ENCODE data around the gene GTF3C1.
"Not testable (repeated sequence)": the region's sequence is repeated elsewhere in the genome, so short reads cannot be mapped to it uniquely, and the experiment has no call there.

The GTF3C1 gene

DNA sequence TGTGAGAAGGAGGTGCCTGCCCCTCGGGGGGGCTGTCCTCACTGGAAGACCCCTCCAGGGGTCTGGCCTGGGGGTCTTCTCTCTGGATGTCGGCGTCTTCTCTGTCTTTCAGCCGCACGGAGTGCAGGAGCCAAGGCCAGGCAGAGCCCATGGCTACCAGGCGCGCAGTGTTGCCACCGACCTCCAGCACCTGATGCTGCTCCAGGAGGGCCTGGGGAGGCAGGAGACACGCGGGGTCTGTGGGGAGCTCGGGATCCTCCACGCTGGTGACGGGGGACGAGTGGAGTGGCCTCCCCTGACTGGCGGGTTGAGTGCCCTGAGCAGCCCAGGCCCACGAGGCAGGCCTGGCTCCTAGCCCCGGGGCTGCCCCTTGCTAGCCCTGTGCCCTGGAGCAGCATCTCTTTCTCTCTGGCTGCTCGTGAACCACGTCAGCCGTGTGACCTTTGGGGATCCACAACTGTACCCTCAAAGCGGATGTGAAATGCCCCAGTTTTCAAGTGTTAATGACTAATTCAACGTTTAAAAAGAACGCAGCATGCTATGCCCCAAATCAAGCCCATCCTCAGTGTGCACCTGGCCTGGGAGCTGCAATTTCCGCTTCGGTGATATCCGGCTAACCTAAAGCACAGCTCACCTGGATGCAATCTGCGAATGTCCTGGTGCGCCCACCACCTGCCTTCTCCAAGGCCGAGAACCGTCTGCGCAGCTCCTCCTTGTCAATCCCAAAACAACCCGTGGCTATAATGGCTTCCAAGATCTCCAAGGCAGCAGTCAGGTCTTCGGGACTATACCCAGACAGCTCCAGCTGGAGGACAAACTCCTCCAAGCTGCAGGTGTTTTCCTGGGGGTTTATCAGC, 84.9 kb downstream of the GTF3C1 start:
- Histone ChIP-seq H3K9ac (ENCODE audit: low read length) (no peak overlapping the region), H3K9me3 (ENCODE audit: control insufficient read depth, low read length) (no peaks in the 10 kb centered on the region), H3K36me3 (ENCODE audit: control insufficient read depth, insufficient read depth, low read length) (peaks cover 24% of the 10 kb centered on the region), H3K4me3 (ENCODE audit: low read length) (no peak overlapping the region), H3K4me1 (ENCODE audit: control insufficient read depth, insufficient read depth, low read length) (no peaks in the 10 kb centered on the region), H3K27me3 (ENCODE audit: control insufficient read depth, insufficient read depth, low read length) (no peaks in the 10 kb centered on the region)

DNA sequence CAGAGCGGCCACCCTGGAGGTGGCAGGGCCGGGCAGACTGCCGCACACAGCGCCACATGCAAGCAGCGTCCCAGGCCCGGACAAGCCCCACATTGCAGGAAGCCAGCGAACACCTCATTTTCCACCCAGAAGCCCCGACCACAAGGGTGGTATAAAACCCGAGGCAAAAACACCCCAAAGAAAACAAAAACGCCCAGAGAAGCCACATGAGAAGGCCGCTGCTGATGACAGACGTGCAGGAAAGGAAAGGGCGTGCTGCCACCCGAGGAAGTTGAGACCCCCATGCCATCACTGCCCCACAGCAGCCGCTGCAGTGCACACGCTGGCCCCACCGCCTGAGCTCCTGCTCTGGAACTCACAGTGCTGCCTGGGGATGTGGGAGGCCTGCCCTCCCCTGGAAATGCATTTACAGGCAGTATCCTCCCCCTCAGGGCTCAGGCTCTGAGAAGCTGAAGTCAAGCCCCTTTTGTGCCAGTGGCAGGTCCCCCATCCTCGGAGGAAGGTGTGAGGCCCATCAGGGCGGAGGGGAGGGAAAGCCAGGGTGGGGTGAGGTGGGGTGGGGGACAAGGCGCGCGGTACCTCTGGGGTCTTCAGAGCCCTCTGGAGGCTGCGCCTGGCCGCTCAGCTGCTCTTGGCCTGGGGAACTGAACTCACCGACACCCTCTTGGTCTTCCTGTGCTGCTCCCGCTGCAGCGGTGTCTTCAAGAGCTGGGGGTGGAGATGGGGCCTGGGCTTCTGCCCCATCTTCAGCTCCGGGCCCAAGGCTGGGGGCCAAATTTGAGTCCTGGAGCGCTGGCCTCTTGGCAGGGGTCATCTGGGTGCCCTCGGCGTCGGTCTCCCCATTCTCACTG, 85.7 kb downstream of the GTF3C1 start:
- no peak overlapping the region for H3K9ac ChIP-seq (ENCODE audit: low read length)
- no peaks in the 10 kb centered on the region for H3K27me3 ChIP-seq (ENCODE audit: control insufficient read depth, insufficient read depth, low read length)
- peaks cover 15% of the 10 kb centered on the region for H3K36me3 ChIP-seq (ENCODE audit: control insufficient read depth, insufficient read depth, low read length)
- no peak overlapping the region for H3K4me3 ChIP-seq (ENCODE audit: low read length)
- no peaks in the 10 kb centered on the region for H3K9me3 ChIP-seq (ENCODE audit: control insufficient read depth, low read length)
- H3K4me1 ChIP-seq (ENCODE audit: control insufficient read depth, insufficient read depth, low read length), result no peaks in the 10 kb centered on the region

DNA sequence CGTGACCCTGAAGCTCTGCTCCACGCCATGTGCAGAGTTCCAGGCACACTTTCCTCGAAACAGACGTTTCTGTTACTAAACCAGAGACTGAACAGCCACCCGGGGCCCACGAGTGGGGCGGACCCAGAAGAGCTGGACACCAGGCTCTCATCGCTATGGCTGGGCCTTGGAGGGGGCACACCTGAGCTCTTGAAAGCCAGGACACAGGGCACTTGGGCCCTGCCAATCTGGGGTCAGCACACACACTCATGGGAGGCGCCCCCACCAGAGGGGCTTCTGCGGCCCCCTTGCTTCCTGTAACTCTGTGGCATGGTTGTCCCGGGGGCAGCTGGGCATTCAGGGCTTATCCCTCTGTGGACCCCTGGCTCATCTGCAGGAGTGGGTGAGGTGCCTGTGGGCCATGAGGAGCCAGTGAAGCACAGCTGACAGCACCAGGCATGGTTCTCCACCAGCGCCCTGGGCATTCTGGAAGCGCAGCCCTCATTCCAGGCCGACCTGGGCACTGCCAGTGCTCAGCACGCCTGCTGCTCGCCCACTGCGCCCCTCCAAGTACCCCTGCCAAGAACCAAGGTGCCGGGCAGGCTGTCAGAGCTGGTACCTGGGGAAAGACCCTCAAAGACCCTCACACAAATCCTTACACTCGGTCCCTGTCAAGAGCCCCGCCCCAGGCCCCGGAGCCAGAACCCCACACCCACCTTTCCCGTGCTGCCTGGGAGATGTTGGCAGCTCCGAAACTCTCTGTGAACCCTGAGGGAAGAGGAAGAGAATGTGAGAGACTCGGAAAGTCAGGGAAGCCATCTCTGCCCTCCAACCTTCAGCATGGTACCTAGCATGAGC, 86.6 kb downstream of the GTF3C1 start:
- H3K9me3 ChIP-seq (ENCODE audit: control insufficient read depth, low read length), result no peaks in the 10 kb centered on the region
- H3K9ac ChIP-seq (ENCODE audit: low read length), result no peak overlapping the region
- H3K4me3 ChIP-seq (ENCODE audit: low read length), result no peak overlapping the region
- peaks cover 12% of the 10 kb centered on the region for H3K36me3 ChIP-seq (ENCODE audit: control insufficient read depth, insufficient read depth, low read length)
- H3K4me1 ChIP-seq (ENCODE audit: control insufficient read depth, insufficient read depth, low read length), result no peaks in the 10 kb centered on the region
- no peaks in the 10 kb centered on the region for H3K27me3 ChIP-seq (ENCODE audit: control insufficient read depth, insufficient read depth, low read length)

DNA sequence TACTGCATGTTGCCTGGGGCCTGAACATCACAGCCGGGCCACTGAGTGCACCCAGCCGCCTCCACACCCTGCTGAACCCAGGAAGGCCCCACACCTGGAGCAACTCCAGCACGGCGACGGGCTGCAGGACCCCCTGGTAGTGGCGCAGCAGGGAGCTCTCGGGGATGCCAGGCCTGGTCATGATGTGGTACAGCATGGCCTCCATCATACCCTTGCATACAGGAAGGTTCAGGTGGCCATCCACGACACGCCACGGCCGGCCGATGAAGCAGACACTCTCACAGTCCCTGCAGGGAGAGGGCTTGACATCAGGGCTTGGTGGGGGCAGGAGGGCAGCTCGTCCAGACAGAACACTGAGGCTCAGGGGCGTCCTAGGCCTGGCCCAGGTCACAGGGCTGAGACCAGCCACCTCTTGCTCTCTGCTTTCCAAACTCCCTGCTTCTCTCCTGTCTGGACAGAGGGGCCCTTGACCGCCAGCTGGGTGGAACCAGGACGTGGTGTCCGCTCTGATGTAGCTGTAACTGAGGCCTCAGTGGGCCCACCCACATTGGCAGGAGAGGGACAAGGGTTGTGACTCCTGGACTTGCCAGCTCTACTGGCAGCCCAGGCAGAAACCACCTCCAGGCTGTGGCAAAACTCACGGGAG, 87.4 kb downstream of the GTF3C1 start:
- Histone ChIP-seq H3K9me3 (ENCODE audit: control insufficient read depth, low read length) (no peaks in the 10 kb centered on the region), H3K4me3 (ENCODE audit: low read length) (no peak overlapping the region), H3K27me3 (ENCODE audit: control insufficient read depth, insufficient read depth, low read length) (no peaks in the 10 kb centered on the region), H3K4me1 (ENCODE audit: control insufficient read depth, insufficient read depth, low read length) (no peaks in the 10 kb centered on the region), H3K36me3 (ENCODE audit: control insufficient read depth, insufficient read depth, low read length) (peaks cover 12% of the 10 kb centered on the region), H3K9ac (ENCODE audit: low read length) (no peak overlapping the region)

DNA sequence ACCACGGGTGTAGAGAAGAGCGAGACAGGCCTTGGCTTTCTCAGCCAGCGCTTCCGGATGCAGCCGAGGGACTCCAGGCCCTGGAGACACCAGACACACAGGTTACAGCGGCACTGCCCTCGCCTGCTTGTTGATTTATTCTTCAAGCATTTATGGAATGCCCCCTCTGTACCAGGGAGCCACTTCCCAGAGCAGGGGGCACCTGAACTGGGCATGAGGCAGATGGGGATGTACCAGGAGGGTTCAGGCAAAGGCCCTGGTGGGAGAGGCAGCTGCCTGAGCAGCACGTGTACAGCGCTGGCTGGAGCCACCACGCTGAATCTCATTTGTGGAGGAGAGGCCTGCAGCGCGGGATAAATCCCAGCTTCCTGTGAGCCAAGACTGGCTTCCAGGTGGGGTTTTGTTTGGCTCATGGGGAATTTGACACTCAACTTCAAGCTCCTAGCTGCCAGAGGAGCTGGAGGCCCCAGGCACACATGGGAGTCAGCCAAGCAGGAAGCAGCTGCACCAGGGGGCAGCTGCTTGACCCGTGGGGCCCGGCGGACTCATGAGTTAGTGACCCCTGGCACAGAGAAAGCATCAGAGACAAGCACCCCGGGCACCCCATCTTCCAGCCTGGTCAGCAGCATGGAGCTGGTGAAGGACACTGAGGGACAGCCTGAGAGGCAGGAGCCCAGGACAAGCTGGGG, 88.1 kb downstream of the GTF3C1 start:
- H3K9ac ChIP-seq (ENCODE audit: low read length), result no peak overlapping the region
- no peaks in the 10 kb centered on the region for H3K27me3 ChIP-seq (ENCODE audit: control insufficient read depth, insufficient read depth, low read length)
- peaks cover 12% of the 10 kb centered on the region for H3K36me3 ChIP-seq (ENCODE audit: control insufficient read depth, insufficient read depth, low read length)
- H3K9me3 ChIP-seq (ENCODE audit: control insufficient read depth, low read length), result no peaks in the 10 kb centered on the region
- no peaks in the 10 kb centered on the region for H3K4me1 ChIP-seq (ENCODE audit: control insufficient read depth, insufficient read depth, low read length)
- H3K4me3 ChIP-seq (ENCODE audit: low read length), result no peak overlapping the region

DNA sequence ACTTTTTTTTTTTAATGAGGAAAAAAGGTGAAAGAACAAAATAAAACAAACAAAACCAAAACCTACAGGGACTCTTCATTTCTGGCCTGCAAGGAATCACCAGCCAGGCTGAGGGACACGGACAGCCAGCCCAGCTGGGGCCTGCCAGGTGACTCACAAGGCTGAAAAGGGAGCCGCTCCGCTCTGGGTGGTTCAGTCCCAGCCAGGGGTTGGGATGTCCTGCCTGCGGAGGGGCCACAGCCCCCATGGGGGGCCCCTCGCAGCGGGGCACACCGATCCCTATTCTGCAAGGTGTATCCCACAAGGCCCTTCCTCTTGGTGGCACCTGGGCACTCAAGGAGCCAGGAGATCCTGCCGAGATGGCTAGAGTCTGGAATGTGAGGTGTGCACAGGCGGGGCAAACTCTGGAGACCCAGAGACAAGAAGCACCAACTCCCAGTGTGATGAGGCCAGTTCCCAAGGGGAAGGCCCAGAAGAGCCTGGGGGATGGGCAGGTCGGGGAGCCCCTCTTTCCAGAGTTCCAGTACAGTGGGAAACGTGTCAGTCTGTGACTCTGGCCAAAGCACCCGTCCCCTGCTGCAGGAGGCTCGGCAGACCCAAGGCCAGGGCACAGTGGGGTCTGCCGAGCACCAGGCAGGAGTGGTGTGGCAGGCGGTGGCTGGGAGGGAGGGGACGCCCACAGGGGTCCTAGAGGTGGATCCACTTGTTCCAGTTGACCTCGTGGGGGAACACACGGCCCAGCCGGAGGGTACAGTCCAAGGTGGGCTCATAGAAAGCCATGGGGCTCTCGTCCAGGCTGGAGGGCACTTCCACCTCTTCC, 88.8 kb downstream of the GTF3C1 start:
- Histone ChIP-seq H3K4me3 (ENCODE audit: low read length) (no peak overlapping the region), H3K36me3 (ENCODE audit: control insufficient read depth, insufficient read depth, low read length) (peaks cover 11% of the 10 kb centered on the region), H3K27me3 (ENCODE audit: control insufficient read depth, insufficient read depth, low read length) (no peaks in the 10 kb centered on the region), H3K9me3 (ENCODE audit: control insufficient read depth, low read length) (no peaks in the 10 kb centered on the region), H3K9ac (ENCODE audit: low read length) (no peak overlapping the region), H3K4me1 (ENCODE audit: control insufficient read depth, insufficient read depth, low read length) (no peaks in the 10 kb centered on the region)

DNA sequence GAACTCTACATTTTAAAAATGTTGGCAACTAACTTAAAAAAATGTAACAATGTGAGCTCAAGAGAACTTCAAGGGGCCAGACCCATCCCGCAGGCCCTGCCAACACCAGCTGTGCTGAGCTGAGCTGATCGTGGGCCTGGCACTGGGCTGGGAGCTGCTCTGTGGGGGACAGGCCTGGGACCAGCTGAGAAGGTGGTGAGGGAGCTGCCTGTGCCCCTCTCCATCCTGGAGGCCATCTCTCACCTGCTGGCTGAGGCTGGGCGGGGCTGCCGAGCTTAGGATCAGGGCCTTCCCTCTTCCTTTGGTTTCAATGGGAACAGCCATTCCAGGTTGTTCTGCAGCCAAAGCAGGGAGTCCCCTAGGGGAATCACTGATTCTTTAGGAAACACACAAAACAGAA, 89.5 kb downstream of the GTF3C1 start:
- Histone ChIP-seq H3K9ac (ENCODE audit: low read length) (no peak overlapping the region), H3K4me3 (ENCODE audit: low read length) (no peak overlapping the region), H3K9me3 (ENCODE audit: control insufficient read depth, low read length) (no peaks in the 10 kb centered on the region), H3K4me1 (ENCODE audit: control insufficient read depth, insufficient read depth, low read length) (no peaks in the 10 kb centered on the region), H3K36me3 (ENCODE audit: control insufficient read depth, insufficient read depth, low read length) (peaks cover 8% of the 10 kb centered on the region), H3K27me3 (ENCODE audit: control insufficient read depth, insufficient read depth, low read length) (no peaks in the 10 kb centered on the region)

DNA sequence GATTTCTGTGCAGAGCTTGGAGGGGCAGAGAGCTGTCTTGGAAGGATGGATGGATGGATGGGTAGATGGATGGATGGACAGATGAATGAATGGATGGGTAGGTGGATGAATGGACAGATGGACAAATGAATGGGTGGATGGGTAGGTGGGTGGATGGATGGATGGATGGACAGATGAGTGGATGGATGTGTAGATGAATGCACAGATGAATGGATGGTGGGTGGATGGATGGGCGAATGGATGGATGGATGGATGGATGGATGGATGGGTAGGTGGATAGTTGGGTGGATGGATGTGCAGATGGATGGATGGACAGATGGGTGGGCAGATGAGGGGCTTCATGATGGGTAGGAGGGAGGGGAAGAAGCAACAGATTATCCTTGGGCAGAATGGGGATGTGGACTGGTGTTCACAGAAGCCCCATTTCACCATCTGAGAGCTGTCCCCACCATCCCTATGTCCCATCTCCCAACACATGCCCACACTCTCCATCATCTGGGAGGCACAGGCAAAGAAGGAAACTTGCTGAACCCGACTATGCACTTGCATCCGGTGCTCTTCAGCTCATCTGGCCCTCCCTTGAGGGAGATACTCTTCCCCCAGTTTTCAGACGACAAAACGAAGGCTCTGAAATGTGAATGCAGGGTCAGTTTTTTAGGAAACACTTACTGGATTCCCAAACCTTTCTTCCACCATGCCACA, 90.6 kb downstream of the GTF3C1 start:
- Histone ChIP-seq H3K36me3 (ENCODE audit: control insufficient read depth, insufficient read depth, low read length) (no peaks in the 10 kb centered on the region), H3K4me3 (ENCODE audit: low read length) (no peak overlapping the region), H3K4me1 (ENCODE audit: control insufficient read depth, insufficient read depth, low read length) (no peaks in the 10 kb centered on the region), H3K9me3 (ENCODE audit: control insufficient read depth, low read length) (no peaks in the 10 kb centered on the region), H3K27me3 (ENCODE audit: control insufficient read depth, insufficient read depth, low read length) (no peaks in the 10 kb centered on the region), H3K9ac (ENCODE audit: low read length) (no peak overlapping the region)

DNA sequence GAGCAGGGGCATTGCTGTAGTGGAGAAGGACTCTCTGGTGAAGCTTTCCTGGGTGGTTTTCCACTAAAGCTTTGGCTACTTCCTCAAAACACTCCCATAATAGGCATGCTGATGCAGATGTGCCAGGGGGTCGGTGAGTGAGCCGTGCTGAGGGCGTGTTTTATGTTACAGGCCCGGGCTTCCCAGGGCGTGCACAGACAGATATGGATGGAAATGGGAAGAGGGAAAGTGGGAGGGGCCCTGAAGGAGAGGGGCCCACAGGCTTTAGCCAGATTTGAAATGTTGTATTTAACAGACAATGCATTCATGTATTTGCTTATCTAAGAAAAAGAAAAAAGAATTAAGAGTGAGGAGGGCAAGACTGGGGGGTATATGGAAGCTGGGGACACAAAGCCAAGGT, 91.5 kb downstream of the GTF3C1 start:
- H3K4me1 ChIP-seq (ENCODE audit: control insufficient read depth, insufficient read depth, low read length), result no peaks in the 10 kb centered on the region
- no peaks in the 10 kb centered on the region for H3K27me3 ChIP-seq (ENCODE audit: control insufficient read depth, insufficient read depth, low read length)
- H3K9me3 ChIP-seq (ENCODE audit: control insufficient read depth, low read length), result no peaks in the 10 kb centered on the region
- H3K4me3 ChIP-seq (ENCODE audit: low read length), result no peak overlapping the region
- no peaks in the 10 kb centered on the region for H3K36me3 ChIP-seq (ENCODE audit: control insufficient read depth, insufficient read depth, low read length)
- H3K9ac ChIP-seq (ENCODE audit: low read length), result no peak overlapping the region

DNA sequence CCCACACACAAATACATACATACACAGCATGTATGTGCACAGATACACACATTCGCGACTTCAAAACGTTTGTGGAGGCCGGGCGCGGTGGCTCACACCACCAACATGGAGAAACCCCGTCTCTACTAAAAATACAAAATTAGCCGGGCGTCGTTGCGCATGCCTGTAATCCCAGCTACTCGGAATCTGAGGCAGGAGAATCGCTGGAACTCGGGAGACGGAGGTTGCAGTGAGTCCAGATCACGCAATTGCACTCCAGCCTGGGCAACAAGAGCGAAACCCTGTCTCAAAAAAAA, 92.2 kb downstream of the GTF3C1 start:
- not testable (repeated sequence) for H3K4me1 ChIP-seq (ENCODE audit: control insufficient read depth, insufficient read depth, low read length); H3K36me3 ChIP-seq (ENCODE audit: control insufficient read depth, insufficient read depth, low read length); H3K9me3 ChIP-seq (ENCODE audit: control insufficient read depth, low read length); H3K27me3 ChIP-seq (ENCODE audit: control insufficient read depth, insufficient read depth, low read length); H3K4me3 ChIP-seq (ENCODE audit: low read length); H3K9ac ChIP-seq (ENCODE audit: low read length)

Measured in mucosa of stomach (tissue), 1 donor.